CD8-positive, alpha-beta memory T cell (primary cell): ENCODE measurements around the gene CASTOR1. TPM values are rescaled to one million over a fixed set of nuclear protein-coding genes. Genes with fewer than 3 reads are reported as not detected.

ENCODE experiments used
- CTCF ChIA-PET: fragments of 350-600 bp; sonication (Branson Sonifier 250); formaldehyde crosslinking; loops from one replicate; lab custom pipeline; 2021; ENCODE audit warnings: antibody characterized with exemption; lab: Charles Lee
- POLR2A ChIA-PET: fragments of 350-600 bp; sonication (Branson Sonifier 250); formaldehyde crosslinking; loops from one replicate; lab custom pipeline; 2021; ENCODE audit warnings: antibody characterized with exemption; lab: Charles Lee
- DNase-seq, 5 donors: peaks; one replicate each; pipeline versions ENCODE4 v3.0.0 to v3.0.0-alpha.2; 2020 to 2022; ENCODE audit warnings: mixed read lengths in 1 of 5
- H3K27ac ChIP-seq: one replicate; pipeline ENCODE4 v1.7.0; 2013; ENCODE audit warnings: low read depth, mild to moderate bottlenecking, low read length, moderate library complexity
- H3K27me3 ChIP-seq: 2 replicates; pipeline ENCODE4 v1.7.0; 2013; ENCODE audit warnings: low read length, mild to moderate bottlenecking; ENCODE audit not compliant: insufficient read depth, poor library complexity, severe bottlenecking
- H3K36me3 ChIP-seq: 2 replicates; pipeline ENCODE4 v1.7.0; 2013; ENCODE audit warnings: mild to moderate bottlenecking, low read length, moderate library complexity; ENCODE audit not compliant: insufficient read depth
- H3K4me1 ChIP-seq: 2 replicates; pipeline ENCODE4 v1.7.0; 2013; ENCODE audit warnings: mild to moderate bottlenecking, low read length, moderate library complexity; ENCODE audit not compliant: insufficient read depth
- H3K4me3 ChIP-seq: 2 replicates; pipeline ENCODE4 v1.7.0; 2013; ENCODE audit warnings: mild to moderate bottlenecking, low read length
- H3K9me3 ChIP-seq: 2 replicates; pipeline ENCODE4 v1.7.0; 2013; ENCODE audit warnings: mild to moderate bottlenecking, low read length
- H3K27ac Mint-ChIP-seq, 8 donors: one replicate each; pipeline ENCODE4 v1.8.0; 2020 to 2021; ENCODE audit warnings: mixed read lengths in 8 of 8, mild to moderate bottlenecking in 6 of 8, inconsistent platforms in 3 of 8, moderate library complexity in 3 of 8
- H3K27me3 Mint-ChIP-seq, 2 donors: one replicate each; pipeline ENCODE4 v1.8.0; 2020 to 2021; ENCODE audit warnings: mixed read lengths in 2 of 2, mild to moderate bottlenecking in 1 of 2, moderate library complexity in 1 of 2
- H3K36me3 Mint-ChIP-seq, 3 donors: one replicate each; pipeline ENCODE4 v1.8.0; 2020 to 2021; ENCODE audit warnings: mixed read lengths in 3 of 3, inconsistent platforms in 1 of 3, mild to moderate bottlenecking in 1 of 3
- H3K4me1 Mint-ChIP-seq, 3 donors: one replicate each; pipeline ENCODE4 v1.8.0; 2020 to 2021; ENCODE audit warnings: mixed read lengths in 3 of 3, inconsistent platforms in 1 of 3, mild to moderate bottlenecking in 1 of 3
- H3K4me3 Mint-ChIP-seq, 7 donors: one replicate each; pipeline ENCODE4 v1.8.0; 2020 to 2021; ENCODE audit warnings: mixed read lengths in 7 of 7, mild to moderate bottlenecking in 6 of 7, moderate library complexity in 4 of 7, inconsistent platforms in 2 of 7
- H3K9me3 Mint-ChIP-seq, 5 donors: one replicate each; pipeline ENCODE4 v1.8.0; 2020 to 2022; ENCODE audit warnings: mixed read lengths in 5 of 5, mild to moderate bottlenecking in 3 of 5, moderate library complexity in 2 of 5, inconsistent platforms in 1 of 5
- polyA plus RNA-seq: library from polyadenylated mRNA; unstranded; fragments of 300-500 nt; fragmentation: Illumina TruSeq; gene quantifications from one replicate; pipeline ENCODE4 v1.2.3, GENCODE V29; 2021
- total RNA-seq, 2 experiments: library from RNA; stranded (reverse); gene quantifications; one replicate each; pipeline ENCODE4 v1.2.3, GENCODE V29; 2021

Gene CASTOR1
- total and polyA plus RNA-seq, 3 experiments from 2014 or later = 4.0 to 17.8 (median 5.3) TPM

DNA sequence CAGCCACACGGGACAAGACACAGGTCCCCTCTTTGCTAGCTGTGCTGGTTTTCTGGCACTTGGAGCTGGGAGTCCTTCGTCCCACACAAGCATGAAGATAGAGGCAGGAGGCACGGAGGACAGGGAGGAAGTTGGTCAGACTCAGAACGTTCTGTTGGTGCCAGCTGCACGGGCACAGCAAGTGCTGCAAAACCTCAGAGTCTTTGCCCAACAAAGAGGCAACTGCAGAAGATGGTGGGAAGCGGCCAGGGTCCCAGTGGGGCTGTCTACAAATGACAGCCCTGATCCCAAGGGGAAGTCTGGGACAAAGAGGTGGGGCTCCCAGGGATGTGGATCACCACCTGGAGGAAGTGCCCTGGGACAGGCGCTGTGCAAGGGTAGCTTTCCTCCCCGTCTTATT is 13.3 kb downstream of the CASTOR1 start:
- no peaks in the 10 kb centered on the region for H3K36me3 Mint-ChIP-seq
- H3K4me1 ChIP-seq = peaks cover 20% of the 10 kb centered on the region
- peak overlapping the region; percentile 4 for H3K4me3 ChIP-seq
- H3K27me3 Mint-ChIP-seq = peaks cover 4 to 31% of the 10 kb centered on the region in 2 donors
- H3K9me3 Mint-ChIP-seq = no peaks in the 10 kb centered on the region
- ChIA-PET CTCF (interaction anchor here (1.1 to 1.4 kb wide), 2 partner anchors 12 to 111 kb away, joined by 4 to 5 read pairs; partner anchors contain the start of gene RNF215), POLR2A (no interaction called here)
- H3K4me1 Mint-ChIP-seq = peaks cover 14 to 24% (median 16%) of the 10 kb centered on the region in 3 donors
- no peaks in the 10 kb centered on the region for H3K27me3 ChIP-seq
- H3K9me3 ChIP-seq = no peaks in the 10 kb centered on the region
- H3K27ac ChIP-seq = no peak overlapping the region
- no peaks in the 10 kb centered on the region for H3K36me3 ChIP-seq
- H3K4me3 Mint-ChIP-seq = peak overlapping the region in 5 of 7 donors; percentile 26 to 51 (median 41)
- no peak for DNase-seq
- H3K27ac Mint-ChIP-seq = peak overlapping the region in 3 of 8 donors; percentile 17 to 76 (median 30)

DNA sequence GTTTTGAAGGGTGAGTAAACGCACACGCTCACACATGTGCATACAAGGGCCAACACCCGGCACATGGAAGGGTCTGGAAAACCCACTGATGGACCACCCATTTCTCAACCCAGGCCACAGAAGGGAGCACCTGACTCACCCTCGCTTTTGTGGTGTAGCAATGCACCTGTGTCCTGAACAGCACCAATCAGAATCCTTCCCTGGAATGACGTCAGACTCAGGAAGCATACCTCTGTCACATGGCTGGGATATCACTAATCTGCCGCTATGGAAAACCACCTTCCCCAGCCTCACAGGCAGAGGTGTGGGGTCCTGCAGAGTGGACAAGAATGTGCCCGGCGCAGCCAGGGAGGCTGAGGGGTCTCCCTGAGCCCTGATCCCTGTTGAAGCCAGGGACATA is 13.7 kb downstream of the CASTOR1 start:
- DNase-seq = no peak
- H3K4me1 ChIP-seq = peaks cover 20% of the 10 kb centered on the region
- peak overlapping the region in 3 of 8 donors; percentile 17 to 76 (median 30) for H3K27ac Mint-ChIP-seq
- H3K27ac ChIP-seq = no peak overlapping the region
- H3K4me3 ChIP-seq = peak overlapping the region; percentile 4
- no peaks in the 10 kb centered on the region for H3K9me3 Mint-ChIP-seq
- H3K27me3 Mint-ChIP-seq = peaks cover 4 to 31% of the 10 kb centered on the region in 2 donors
- no peaks in the 10 kb centered on the region for H3K9me3 ChIP-seq
- ChIA-PET POLR2A (no interaction called here), CTCF (interaction anchor here (1.1 to 1.4 kb wide), 2 partner anchors 12 to 112 kb away, joined by 4 to 5 read pairs; partner anchors contain the start of gene RNF215)
- H3K36me3 Mint-ChIP-seq = peaks cover 0 to 1% (median under 1%) of the 10 kb centered on the region in 3 donors
- H3K27me3 ChIP-seq = no peaks in the 10 kb centered on the region
- H3K36me3 ChIP-seq = no peaks in the 10 kb centered on the region
- H3K4me3 Mint-ChIP-seq = peak overlapping the region in 4 of 7 donors; percentile 26 to 41 (median 34)
- peaks cover 14 to 24% (median 16%) of the 10 kb centered on the region in 3 donors for H3K4me1 Mint-ChIP-seq

DNA sequence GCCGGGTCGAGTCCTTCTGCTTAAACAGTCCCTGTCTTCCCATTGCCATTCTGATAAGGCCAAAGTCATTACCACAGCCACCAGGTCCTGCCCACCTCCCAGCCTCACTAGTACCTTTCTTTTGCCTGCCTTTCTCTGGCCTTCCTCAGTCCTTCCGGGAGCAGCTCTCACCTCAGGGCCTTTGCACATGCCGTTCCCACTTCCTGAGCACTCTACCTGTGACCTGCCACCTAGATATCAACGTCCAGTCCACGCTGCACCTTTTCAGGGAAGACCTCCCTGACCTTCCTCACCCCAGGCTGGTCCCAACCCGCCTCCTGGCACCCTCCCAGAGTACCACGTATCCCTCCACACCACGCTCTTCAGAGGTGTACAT is 14.9 kb downstream of the CASTOR1 start:
- peaks cover 0 to 5% (median 2%) of the 10 kb centered on the region in 3 donors for H3K36me3 Mint-ChIP-seq
- H3K4me3 Mint-ChIP-seq = no peak overlapping the region
- H3K27ac ChIP-seq = no peak overlapping the region
- H3K4me3 ChIP-seq = no peak overlapping the region
- no peaks in the 10 kb centered on the region for H3K9me3 Mint-ChIP-seq
- CTCF ChIA-PET = no interaction called here
- peaks cover 4 to 27% of the 10 kb centered on the region in 2 donors for H3K27me3 Mint-ChIP-seq
- no peaks in the 10 kb centered on the region for H3K27me3 ChIP-seq
- H3K27ac Mint-ChIP-seq = peak overlapping the region in 1 of 8 donors; percentile 68
- H3K36me3 ChIP-seq = no peaks in the 10 kb centered on the region
- DNase-seq = no peak
- no peaks in the 10 kb centered on the region for H3K9me3 ChIP-seq
- peaks cover 14 to 24% (median 16%) of the 10 kb centered on the region in 3 donors for H3K4me1 Mint-ChIP-seq
- H3K4me1 ChIP-seq = peaks cover 20% of the 10 kb centered on the region
- POLR2A ChIA-PET = no interaction called here

DNA sequence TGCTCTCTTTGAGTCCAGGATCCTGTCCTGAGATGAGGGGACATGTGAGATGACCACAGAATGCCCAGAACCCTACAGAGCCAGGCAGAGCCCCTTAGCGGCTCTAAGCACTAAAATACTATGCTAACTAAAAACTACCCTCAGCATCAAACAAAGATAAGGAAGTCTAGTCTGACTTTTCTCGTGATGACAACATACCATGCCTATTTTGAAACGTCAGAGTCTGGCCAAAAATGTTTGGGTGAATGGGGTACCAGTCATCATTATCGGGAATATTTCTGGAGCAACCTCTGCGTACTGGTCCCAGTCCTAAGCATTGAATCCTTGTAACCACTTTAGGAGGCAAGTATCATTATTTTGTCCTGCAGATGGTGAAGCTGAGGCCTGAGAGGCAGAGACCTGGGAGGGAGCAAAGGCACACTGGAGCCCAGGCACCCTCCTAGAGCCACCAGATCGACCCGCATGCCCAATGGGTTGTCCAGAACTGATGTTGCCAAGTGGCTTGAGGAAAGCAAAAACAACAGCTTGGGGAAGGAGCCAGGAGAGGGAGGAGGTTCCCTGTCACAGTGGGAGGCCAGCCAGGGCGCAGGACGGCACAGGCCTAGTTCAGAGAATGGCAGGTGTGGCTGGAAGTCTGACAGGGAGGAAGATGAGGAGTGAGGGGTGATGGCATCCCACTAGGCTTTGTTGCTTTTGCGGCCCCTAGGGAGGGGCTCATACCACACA is 15.4 kb downstream of the CASTOR1 start:
- H3K4me3 Mint-ChIP-seq = no peak overlapping the region
- H3K27ac ChIP-seq = no peak overlapping the region
- H3K36me3 Mint-ChIP-seq = peaks cover 0 to 6% (median 2%) of the 10 kb centered on the region in 3 donors
- peaks cover 14 to 24% (median 16%) of the 10 kb centered on the region in 3 donors for H3K4me1 Mint-ChIP-seq
- H3K36me3 ChIP-seq = no peaks in the 10 kb centered on the region
- ChIA-PET CTCF (no interaction called here), POLR2A (no interaction called here)
- H3K9me3 ChIP-seq = no peaks in the 10 kb centered on the region
- peak overlapping the region in 4 of 8 donors; percentile 33 to 90 (median 74) for H3K27ac Mint-ChIP-seq
- no peaks in the 10 kb centered on the region for H3K9me3 Mint-ChIP-seq
- H3K4me1 ChIP-seq = peaks cover 20% of the 10 kb centered on the region
- H3K27me3 ChIP-seq = no peaks in the 10 kb centered on the region
- peaks cover 3 to 22% of the 10 kb centered on the region in 2 donors for H3K27me3 Mint-ChIP-seq
- no peak for DNase-seq
- H3K4me3 ChIP-seq = no peak overlapping the region

DNA sequence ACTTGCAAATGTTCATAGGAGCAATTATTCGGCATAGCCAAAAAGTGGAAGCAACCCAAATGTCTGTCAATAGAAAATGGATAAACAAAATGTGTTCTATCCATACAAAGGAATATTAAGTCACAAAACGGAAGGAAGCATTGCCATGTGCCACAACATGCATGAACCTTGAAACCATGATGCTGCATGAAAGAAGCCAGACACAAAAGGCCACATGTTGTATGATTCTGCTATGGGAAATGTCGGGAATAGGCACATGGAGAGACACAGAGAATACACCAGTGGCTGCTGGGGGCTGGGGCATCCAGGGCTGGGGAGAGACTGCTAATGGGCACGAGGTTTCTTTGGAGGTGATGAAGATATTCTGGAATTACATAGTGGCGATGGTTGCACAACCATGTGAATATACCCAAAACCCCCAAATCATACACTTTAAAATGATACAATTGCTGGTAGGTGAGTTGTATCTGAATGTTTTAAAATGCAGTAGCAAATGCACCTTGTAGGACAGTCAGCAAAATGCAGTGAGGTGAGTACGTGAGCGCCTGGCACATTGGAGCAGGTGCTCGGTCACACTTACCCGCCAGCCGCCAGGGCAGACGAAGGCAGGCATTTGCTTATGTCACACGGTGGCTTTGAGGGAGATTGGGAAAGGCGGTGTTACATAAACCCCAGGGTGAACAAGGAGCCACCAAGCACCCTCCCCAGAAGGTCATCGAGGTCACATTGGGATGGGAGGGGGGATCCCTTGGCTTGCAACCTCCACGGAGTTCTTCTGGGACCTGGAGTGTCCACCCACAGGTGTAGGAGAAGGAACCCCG is 16.3 kb downstream of the CASTOR1 start:
- Mint-ChIP-seq H3K27me3 (peaks cover 2 to 16% of the 10 kb centered on the region in 2 donors), H3K4me1 (peaks cover 14 to 30% (median 19%) of the 10 kb centered on the region in 3 donors), H3K36me3 (peaks cover 0 to 7% (median 2%) of the 10 kb centered on the region in 3 donors), H3K27ac (peak overlapping the region in 5 of 8 donors; percentile 16 to 80 (median 29)), H3K9me3 (no peaks in the 10 kb centered on the region), H3K4me3 (no peak overlapping the region)
- CTCF ChIA-PET = interaction anchor here (0.7 kb wide), 1 partner anchor 15 kb away, joined by 3 read pairs; no protein-coding TSS in a partner anchor
- Histone ChIP-seq H3K27me3 (no peaks in the 10 kb centered on the region), H3K4me3 (no peak overlapping the region), H3K4me1 (peaks cover 24% of the 10 kb centered on the region), H3K9me3 (no peaks in the 10 kb centered on the region), H3K27ac (no peak overlapping the region), H3K36me3 (no peaks in the 10 kb centered on the region)
- no peak for DNase-seq
- POLR2A ChIA-PET = no interaction called here

DNA sequence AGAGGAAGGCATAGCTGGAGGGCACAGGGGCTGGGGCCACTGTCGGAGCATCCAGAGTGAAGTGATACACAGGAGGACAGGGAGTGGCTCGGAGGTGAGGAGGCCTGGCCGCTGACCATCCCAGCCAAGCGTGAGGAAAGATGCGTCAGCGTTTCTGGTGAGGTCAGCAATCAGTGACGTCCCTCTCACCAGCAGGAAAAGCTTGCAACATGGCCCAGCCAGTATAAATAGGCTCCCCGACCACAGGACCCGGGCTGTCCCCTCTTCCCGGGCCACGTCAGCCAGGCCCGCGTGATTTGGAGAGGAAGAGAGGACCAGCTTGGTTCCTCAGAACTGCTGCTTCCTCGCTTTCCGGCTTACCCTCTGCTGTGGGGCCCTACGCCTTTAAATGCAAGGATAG is 18.5 kb downstream of the CASTOR1 start:
- ChIA-PET POLR2A (no interaction called here), CTCF (interaction anchor here (1.3 kb wide), 1 partner anchor 17 kb away, joined by 3 read pairs; no protein-coding TSS in a partner anchor)
- H3K4me1 Mint-ChIP-seq = peaks cover 23 to 43% (median 27%) of the 10 kb centered on the region in 3 donors
- Histone ChIP-seq H3K4me1 (peaks cover 24% of the 10 kb centered on the region), H3K27ac (no peak overlapping the region), H3K4me3 (no peak overlapping the region), H3K27me3 (no peaks in the 10 kb centered on the region), H3K9me3 (no peaks in the 10 kb centered on the region), H3K36me3 (no peaks in the 10 kb centered on the region)
- peak overlapping the region in 4 of 8 donors; percentile 44 to 75 (median 64) for H3K27ac Mint-ChIP-seq
- H3K4me3 Mint-ChIP-seq = no peak overlapping the region
- H3K36me3 Mint-ChIP-seq = peaks cover 0 to 11% (median 2%) of the 10 kb centered on the region in 3 donors
- H3K9me3 Mint-ChIP-seq = no peaks in the 10 kb centered on the region
- DNase-seq = no peak
- peaks cover 2 to 3% of the 10 kb centered on the region in 2 donors for H3K27me3 Mint-ChIP-seq

DNA sequence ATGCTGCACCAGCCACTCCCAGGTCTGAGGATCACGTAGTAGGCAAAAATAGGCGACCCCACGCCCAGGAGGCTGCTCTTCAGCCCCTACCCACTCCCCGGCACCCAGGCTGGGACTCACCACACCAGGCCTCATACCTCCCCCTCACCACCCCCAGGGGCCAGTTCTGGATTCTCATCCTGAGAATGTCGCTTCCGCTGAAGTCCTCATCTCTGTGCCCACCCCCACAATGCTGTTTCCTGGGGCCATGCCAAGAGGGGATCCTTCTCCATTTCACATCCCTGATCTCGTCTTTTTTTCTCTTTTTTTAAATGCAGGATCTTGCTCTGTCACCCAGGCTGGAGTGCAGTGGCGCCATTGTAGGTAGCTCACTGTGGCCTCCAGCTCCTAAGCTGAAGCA is 21.0 kb downstream of the CASTOR1 start:
- no peaks in the 10 kb centered on the region for H3K27me3 Mint-ChIP-seq
- H3K27ac Mint-ChIP-seq = peak overlapping the region; percentile 92 to 100 (median 99)
- H3K9me3 Mint-ChIP-seq = no peaks in the 10 kb centered on the region
- Histone ChIP-seq H3K27me3 (no peaks in the 10 kb centered on the region), H3K27ac (no peak overlapping the region), H3K36me3 (no peaks in the 10 kb centered on the region), H3K4me1 (peaks cover 30% of the 10 kb centered on the region), H3K4me3 (no peak overlapping the region), H3K9me3 (no peaks in the 10 kb centered on the region)
- ChIA-PET CTCF (interaction anchor here (1.0 to 1.9 kb wide), 6 partner anchors 17 to 160 kb away, joined by 3 to 5 read pairs (median 4); partner anchors contain the start of genes CCDC157 and SF3A1), POLR2A (interaction anchor here (1.1 kb wide), 1 partner anchor 18 kb away, joined by 3 read pairs; no protein-coding TSS in a partner anchor)
- H3K36me3 Mint-ChIP-seq = peaks cover 0 to 11% (median 2%) of the 10 kb centered on the region in 3 donors
- H3K4me3 Mint-ChIP-seq = peak overlapping the region; percentile 32 to 95 (median 46)
- DNase-seq = no peak
- peaks cover 29 to 39% (median 31%) of the 10 kb centered on the region in 3 donors for H3K4me1 Mint-ChIP-seq
